Measurements from ENCODE around the gene IL4I1.

The IL4I1 gene

GRCh38 chr19:49894879-49895565 lies 1.7 kb downstream of the IL4I1 start:
- no peak for DNase-seq (ENCODE audit: low spot score)

GRCh38 chr19:49894011-49894664 lies 2.5 kb downstream of the IL4I1 start:
- DNase-seq (ENCODE audit: low spot score), result no peak

GRCh38 chr19:49892716-49893115 lies 4.0 kb downstream of the IL4I1 start:
- DNase-seq (ENCODE audit: low spot score), result no peak

- DNase-seq (ENCODE audit: low spot score), result no peak
Observed at GRCh38 chr19:49891393-49891792, 5.3 kb downstream of the IL4I1 start.

GRCh38 chr19:49890349-49891311 lies 6.1 kb downstream of the IL4I1 start:
- peak; percentile 41 for DNase-seq (ENCODE audit: low spot score)

- DNase-seq (ENCODE audit: low spot score), result peak; percentile 52
Observed at GRCh38 chr19:49889687-49890348, 6.9 kb downstream of the IL4I1 start.

- no peak for DNase-seq (ENCODE audit: low spot score)
Observed at GRCh38 chr19:49889038-49889686, 7.5 kb downstream of the IL4I1 start.

GRCh38 chr19:49888510-49888824 lies 8.2 kb downstream of the IL4I1 start:
- DNase-seq (ENCODE audit: low spot score), result no peak

GRCh38 chr19:49887665-49888509 lies 8.8 kb downstream of the IL4I1 start:
- no peak for DNase-seq (ENCODE audit: low spot score)

- DNase-seq (ENCODE audit: low spot score), result no peak
Observed at GRCh38 chr19:49887037-49887664, 9.5 kb downstream of the IL4I1 start.

GRCh38 chr19:49884760-49885159 lies 11.9 kb downstream of the IL4I1 start:
- no peak for DNase-seq (ENCODE audit: low spot score)

- DNase-seq (ENCODE audit: low spot score), result no peak
Observed at GRCh38 chr19:49884109-49884508, 12.6 kb downstream of the IL4I1 start.

GRCh38 chr19:49883094-49883493 lies 13.6 kb downstream of the IL4I1 start:
- no peak for DNase-seq (ENCODE audit: low spot score)

- DNase-seq (ENCODE audit: low spot score), result no peak
Observed at GRCh38 chr19:49882643-49883042, 14.0 kb downstream of the IL4I1 start.

GRCh38 chr19:49881672-49882394 lies 14.9 kb downstream of the IL4I1 start:
- no peak for DNase-seq (ENCODE audit: low spot score)

- no peak for DNase-seq (ENCODE audit: low spot score)
Observed at GRCh38 chr19:49881186-49881585, 15.5 kb downstream of the IL4I1 start.

- DNase-seq (ENCODE audit: low spot score), result no peak
Observed at GRCh38 chr19:49880162-49880869, 16.4 kb downstream of the IL4I1 start.

- no peak for DNase-seq (ENCODE audit: low spot score)
Observed at GRCh38 chr19:49879243-49879963, 17.3 kb downstream of the IL4I1 start.

- DNase-seq (ENCODE audit: low spot score), result no peak
Observed at GRCh38 chr19:49878744-49879070, 18.0 kb downstream of the IL4I1 start.

Data from LoVo (cell line).